GM18951 (cell line): ENCODE data around the gene SVIL.

ENCODE experiments used
- POLR2A ChIP-seq: IDR thresholded peaks from 4 replicates; pipeline ENCODE4 v1.6.1; 2011; ENCODE audit warnings: mild to moderate bottlenecking; ENCODE audit not compliant: insufficient read length, insufficient read depth; ENCODE audit errors: extremely low read depth
- in situ Hi-C: fragments of 300-500 bp; cut with MboI; formaldehyde crosslinking; loops from one replicate; pipeline ENCODE4 v1.12.0; 2022; ENCODE audit warnings: low sequenced_read_pairs, mixed read lengths, inconsistent platforms; ENCODE audit not compliant: unreplicated experiment

The SVIL gene

GRCh38 chr10:29437871-29438270 lies 196.9 kb downstream of the SVIL start:
- no peak for TF ChIP-seq POLR2A
- in situ Hi-C loops, result no loop called here

- TF ChIP-seq POLR2A, result no peak
- in situ Hi-C loops, result no loop called here
Measured at GRCh38 chr10:29435809-29436501, 198.8 kb downstream of the SVIL start.

GRCh38 chr10:29434111-29434510 lies 200.7 kb downstream of the SVIL start:
- in situ Hi-C loops, result no loop called here
- TF ChIP-seq POLR2A, result no peak

- TF ChIP-seq POLR2A, result no peak
- in situ Hi-C loops, result no loop called here
Measured at GRCh38 chr10:29431711-29432110, 203.1 kb downstream of the SVIL start.

GRCh38 chr10:29430101-29430500 lies 204.7 kb downstream of the SVIL start:
- TF ChIP-seq POLR2A, result no peak

GRCh38 chr10:29428486-29428885 lies 206.3 kb downstream of the SVIL start:
- TF ChIP-seq POLR2A, result no peak
- in situ Hi-C loops, result no loop called here

More at GRCh38 chr10:29430101-29430500, 204.7 kb downstream of the SVIL start:
- in situ Hi-C loops, result no loop called here

- TF ChIP-seq POLR2A, result no peak
- in situ Hi-C loops, result no loop called here
Measured at GRCh38 chr10:29427667-29428066, 207.1 kb downstream of the SVIL start.

- no peak for TF ChIP-seq POLR2A
- in situ Hi-C loops, result no loop called here
Measured at GRCh38 chr10:29426420-29426819, 208.4 kb downstream of the SVIL start.

GRCh38 chr10:29424017-29424416 lies 210.8 kb downstream of the SVIL start:
- in situ Hi-C loops, result no loop called here

GRCh38 chr10:29420744-29421143 lies 214.0 kb downstream of the SVIL start:
- TF ChIP-seq POLR2A, result no peak
- in situ Hi-C loops, result no loop called here

More at GRCh38 chr10:29424017-29424416, 210.8 kb downstream of the SVIL start:
- no peak for TF ChIP-seq POLR2A

GRCh38 chr10:29417324-29417723 lies 217.4 kb downstream of the SVIL start:
- TF ChIP-seq POLR2A, result no peak
- in situ Hi-C loops, result no loop called here

- in situ Hi-C loops, result no loop called here
- TF ChIP-seq POLR2A, result no peak
Measured at GRCh38 chr10:29415876-29416275, 218.9 kb downstream of the SVIL start.

GRCh38 chr10:29414501-29414900 lies 220.3 kb downstream of the SVIL start:
- in situ Hi-C loops, result no loop called here
- TF ChIP-seq POLR2A, result no peak

GRCh38 chr10:29412485-29412884 lies 222.3 kb downstream of the SVIL start:
- no peak for TF ChIP-seq POLR2A
- in situ Hi-C loops, result no loop called here
